WI38 (cell line): ENCODE data around the gene FNDC5.

Experiments used
- H3K4me3 ChIP-seq: 2 replicates; pipeline ENCODE4 v1.5.1; 2011; ENCODE audit warnings: low read depth, mild to moderate bottlenecking, control low read depth, low read length
- TF ChIP-seq, protein P1 (sequence below): IDR thresholded peaks from 2 replicates; pipeline ENCODE4 v1.5.1; 2012; ENCODE audit warnings: low read depth, mild to moderate bottlenecking, control low read depth, low read length

The FNDC5 gene

DNA sequence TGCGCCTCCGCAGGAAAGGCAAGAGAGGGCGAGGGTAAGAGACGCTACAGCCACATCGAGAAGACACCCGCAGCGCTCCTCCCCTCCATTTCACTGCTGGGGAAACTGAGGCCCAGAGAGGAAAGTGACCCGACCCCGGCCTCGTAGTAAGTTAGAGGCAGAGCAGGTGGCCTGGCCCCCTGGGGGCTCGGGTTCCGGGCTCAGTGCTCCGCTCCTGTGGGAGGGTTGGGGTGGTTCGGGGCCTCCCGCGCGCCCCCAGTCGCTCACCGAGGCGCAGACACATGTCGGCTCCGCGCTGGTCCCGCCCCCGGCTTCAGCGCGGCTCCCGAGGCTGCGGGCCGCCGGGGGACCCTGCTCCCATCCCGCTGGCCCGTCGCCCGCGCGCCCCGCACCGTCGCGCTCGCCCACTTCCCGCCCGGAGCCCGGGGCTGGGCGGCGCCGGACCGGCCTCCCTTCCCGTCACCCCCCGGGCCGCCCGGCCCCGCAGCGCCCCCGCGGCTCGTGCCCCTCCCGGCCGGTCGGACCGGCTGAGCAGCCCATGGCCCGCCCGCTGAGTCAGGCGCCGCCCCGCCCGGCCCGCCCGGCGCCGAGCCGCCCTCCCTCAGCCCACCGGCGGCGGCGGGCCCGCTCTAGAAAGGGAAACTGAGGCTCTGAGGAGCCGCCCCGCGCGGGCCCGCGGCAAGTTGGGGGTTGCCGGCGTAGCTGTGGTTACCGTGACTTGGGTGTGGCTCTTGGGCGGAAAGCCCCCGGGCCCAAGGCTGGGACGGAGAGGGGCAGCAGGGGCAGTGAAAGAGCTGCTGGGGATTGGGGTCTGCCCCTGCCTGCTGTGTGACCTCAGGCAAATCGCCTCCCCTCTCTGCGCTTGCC, 30.5 kb upstream of the FNDC5 start, which contains the start of gene TMEM54:
TSS of gene TMEM54 (minus strand) at position 434 of the 867 bp plus-strand sequence. CDS start at position 283, 151 bp downstream.
- peak within 1 kb of the TSS; percentile 71 for H3K4me3 ChIP-seq
- TF ChIP-seq, protein P1, sequence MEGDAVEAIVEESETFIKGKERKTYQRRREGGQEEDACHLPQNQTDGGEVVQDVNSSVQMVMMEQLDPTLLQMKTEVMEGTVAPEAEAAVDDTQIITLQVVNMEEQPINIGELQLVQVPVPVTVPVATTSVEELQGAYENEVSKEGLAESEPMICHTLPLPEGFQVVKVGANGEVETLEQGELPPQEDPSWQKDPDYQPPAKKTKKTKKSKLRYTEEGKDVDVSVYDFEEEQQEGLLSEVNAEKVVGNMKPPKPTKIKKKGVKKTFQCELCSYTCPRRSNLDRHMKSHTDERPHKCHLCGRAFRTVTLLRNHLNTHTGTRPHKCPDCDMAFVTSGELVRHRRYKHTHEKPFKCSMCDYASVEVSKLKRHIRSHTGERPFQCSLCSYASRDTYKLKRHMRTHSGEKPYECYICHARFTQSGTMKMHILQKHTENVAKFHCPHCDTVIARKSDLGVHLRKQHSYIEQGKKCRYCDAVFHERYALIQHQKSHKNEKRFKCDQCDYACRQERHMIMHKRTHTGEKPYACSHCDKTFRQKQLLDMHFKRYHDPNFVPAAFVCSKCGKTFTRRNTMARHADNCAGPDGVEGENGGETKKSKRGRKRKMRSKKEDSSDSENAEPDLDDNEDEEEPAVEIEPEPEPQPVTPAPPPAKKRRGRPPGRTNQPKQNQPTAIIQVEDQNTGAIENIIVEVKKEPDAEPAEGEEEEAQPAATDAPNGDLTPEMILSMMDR: no peak

DNA sequence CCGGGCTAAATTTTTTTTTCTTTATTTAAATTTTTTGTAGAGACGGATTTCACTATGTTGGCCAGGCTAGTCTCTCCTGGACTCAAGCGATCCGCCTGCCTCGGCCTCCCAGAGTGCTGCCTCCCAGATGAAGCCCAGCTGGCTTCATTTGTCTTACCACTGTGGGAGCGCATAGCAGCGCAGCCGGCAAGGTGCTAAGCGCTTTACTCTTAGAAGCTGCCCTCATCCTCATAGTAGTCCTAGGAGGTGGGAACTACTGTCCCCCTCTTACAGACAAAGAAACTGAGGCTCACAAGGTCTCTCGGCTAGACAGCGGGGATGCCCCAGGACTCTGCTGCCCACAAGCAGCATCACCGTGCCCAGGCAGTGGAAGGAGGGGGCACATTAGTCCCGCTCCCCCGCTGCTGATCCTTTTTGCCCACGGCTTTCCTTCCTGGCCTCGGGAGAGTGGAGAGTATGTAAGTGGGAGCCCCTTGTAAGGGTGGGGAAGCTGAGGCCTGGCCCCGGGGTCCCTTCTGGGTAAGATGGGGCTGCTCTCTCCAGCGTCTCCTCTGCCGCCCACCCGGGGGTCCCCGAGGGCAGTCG, 29.8 kb upstream of the FNDC5 start:
- TF ChIP-seq, protein P1: no peak
- peak overlapping the region; percentile 71 for H3K4me3 ChIP-seq

DNA sequence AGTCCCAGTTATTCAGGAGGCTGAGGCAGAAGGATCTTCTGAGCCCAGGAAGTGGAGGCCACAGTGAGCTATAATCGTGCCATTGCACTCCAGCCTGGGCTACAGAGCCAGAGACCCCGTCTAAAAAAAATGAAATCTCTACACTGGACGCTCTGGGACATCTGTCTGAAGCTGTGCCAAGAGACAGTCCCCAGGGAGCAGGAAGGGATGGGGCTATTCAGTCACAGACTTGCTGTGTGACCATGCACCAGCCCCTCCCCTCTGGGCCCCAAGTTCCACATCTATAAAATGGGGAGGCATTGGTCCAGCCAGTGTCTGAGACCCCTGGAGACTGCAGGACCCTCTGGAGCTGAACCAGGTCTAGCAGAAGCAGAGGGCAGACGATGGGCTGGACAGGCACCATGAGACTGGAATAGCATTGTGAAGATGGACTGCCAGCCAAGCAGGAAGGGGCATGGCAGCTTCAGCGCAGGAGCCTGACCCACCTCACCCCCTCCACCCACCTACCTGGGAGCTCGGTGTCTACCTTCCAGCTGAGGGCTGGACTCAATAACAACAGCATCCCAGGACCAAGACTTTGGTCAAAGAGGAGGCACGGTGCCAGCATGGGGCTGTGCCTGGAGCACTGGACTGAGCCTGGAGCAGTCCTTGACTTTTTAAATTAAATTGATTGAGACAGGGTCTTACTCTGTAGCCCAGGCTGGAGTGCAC, 29.0 kb upstream of the FNDC5 start:
- TF ChIP-seq, protein P1: no peak

DNA sequence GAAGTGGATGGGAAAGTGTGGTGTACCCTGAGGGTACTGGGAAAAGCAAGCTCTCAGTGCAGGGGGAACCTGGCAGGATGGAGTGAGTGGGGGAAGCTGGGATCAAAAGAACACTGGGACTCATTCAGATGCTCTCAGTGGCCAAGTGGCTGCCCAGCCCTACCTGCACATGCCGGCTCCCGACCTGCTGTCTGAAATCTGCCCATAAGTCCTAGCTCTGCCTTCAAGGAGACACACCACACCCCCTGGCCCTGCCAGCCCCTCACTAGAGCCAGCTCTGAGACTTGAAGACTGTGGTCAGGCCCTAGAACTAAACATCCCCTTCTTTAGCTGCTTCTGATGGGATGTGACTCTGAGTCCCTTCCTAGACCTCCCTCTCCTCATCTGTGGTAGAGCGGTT, 28.2 kb upstream of the FNDC5 start:
- TF ChIP-seq, protein P1: no peak
- no peak overlapping the region for H3K4me3 ChIP-seq

More for the DNA sequence above, 29.0 kb upstream of the FNDC5 start:
- H3K4me3 ChIP-seq: no peak overlapping the region

DNA sequence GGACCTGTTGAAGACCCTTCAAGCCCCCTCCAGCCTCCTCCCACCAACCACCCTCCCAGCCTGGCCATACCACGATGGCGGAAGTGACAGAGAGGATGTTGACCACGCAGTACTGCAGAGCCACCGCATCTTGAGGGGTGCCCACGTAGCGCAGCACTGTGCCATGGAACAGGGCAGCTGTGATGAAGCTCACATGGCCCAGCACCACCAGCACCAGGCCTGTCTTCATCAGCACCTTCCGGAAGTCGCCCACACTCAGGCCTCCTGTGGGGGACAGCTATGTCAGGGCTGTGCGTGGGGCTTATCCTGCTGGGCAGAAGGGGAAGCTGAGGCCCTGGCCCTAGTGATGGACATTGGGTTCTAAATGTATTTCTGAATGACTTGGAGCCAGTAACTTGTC, 27.3 kb upstream of the FNDC5 start:
- TF ChIP-seq, protein P1: no peak
- H3K4me3 ChIP-seq: no peak overlapping the region

DNA sequence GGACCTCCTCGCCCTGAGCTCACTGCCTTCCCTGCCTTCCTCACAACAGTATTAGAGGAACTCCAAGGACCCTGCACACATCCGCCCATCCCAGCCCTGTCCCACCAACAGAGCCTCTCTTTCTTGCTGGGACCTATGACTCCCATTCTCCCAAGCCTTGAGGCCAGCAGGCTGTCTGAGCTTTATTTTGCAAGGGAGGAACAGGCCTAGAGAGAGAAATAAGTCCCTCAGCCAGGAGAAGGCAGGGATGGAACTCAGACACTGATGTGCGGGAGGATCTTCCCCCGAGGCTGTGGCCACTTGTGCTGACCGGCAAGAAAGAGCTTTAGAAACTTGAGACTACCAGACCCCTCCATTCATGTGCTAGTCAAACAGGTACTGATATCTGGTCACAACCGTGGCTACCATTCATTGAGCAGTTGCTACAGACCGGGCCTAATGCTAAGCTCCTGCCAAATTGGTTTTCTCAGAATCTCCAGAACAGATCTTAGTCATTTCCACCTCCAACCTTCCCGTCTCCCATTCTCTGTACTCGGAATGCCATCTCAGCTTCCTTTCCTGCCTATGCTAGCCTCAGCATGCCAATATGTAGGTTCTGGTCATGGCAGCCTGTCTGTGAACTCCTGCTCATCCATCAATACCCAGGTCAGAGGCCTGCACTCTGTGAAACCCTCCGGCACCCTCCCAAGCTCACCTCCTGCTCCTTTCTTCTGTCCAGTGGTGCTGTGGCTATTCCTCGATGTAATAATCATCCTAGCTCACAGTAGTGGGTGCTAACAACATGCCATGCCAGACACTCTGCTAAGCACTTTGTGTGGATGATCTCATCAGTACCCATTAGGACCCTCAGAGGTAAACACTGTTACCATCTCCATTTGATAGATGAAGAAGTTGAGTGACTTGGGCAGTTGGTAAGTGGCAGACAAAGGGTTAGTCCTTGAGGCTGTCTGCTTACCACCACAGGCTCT, 26.7 kb upstream of the FNDC5 start:
- no peak overlapping the region for H3K4me3 ChIP-seq
- TF ChIP-seq, protein P1: no peak
